GM10266 (cell line): ENCODE measurements around the gene CHAF1B.

Source experiments
- DNase-seq: peaks from one replicate; pipeline ENCODE4 v3.0.0; 2012; ENCODE audit errors: extremely low spot score
- CTCF ChIP-seq: IDR thresholded peaks from 2 replicates; pipeline ENCODE4 v1.5.1; 2012; ENCODE audit warnings: mild to moderate bottlenecking, low read depth; ENCODE audit not compliant: control insufficient read depth, insufficient read depth; ENCODE audit errors: missing control alignments

CHAF1B gene

DNA sequence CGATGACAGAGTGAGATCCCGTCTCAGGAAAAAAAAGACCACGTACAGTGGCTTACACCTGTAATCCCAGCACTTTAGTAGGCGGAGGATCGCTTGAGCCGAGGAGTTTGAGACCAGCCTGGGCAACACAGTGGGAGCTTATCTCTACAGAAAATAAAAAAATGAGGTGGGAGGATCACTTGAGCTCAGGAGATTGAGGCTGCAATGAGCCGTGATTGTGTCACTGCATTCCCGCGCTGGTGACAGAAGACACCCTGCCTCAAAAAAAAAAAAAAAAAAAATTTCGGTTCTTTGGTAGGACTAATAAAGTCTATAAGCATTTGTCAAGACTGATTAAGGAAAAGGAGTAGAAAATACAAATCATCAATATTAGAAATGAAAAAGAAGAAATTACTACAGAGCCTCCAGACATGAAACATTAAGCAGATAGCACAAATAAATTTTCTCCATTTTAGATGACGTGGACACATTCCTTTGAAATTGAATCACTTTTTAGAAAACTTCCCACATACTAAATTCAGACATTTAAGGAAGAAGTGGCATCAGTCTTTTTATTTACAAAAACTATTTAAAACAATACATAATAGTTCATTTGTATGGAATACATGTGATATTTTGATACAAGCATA, 34.8 kb upstream of the CHAF1B start:
- DNase-seq: no peak
- no peak for TF ChIP-seq CTCF

DNA sequence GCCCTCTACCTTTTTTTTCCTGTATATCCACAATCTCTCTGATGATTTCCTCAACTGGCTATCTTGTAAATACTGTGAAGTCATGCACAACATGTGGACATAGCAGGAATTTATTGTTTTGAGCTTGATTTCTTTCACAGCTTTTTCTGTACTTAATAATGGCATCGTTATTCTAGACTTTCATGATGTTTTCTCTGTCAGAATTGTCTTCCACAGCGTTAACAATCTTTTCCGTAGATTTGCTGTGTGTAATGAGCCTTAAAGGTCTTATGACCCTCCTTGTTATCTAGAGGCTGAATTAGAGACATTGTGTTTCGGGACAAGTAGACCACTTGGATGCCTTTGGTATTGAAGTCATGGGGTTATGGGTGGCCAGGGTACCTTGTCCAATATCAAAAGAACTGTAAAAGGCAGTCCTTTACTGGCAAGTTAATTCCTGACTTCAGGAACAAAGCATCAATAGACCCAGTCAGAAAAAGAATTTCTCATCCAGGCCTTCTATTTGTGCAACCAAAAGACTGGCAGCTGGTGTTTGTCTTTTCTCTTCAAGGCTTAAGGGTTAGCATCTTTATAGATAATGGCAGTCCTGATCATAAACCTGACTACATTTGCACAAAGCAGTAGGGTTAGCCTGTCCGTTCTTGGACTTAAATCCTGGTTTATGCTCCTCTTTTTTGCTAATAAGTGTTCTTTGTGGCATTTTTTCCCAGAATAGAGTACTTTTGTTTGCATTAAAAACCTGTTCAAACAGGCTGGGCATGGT, 30.1 kb upstream of the CHAF1B start:
- TF ChIP-seq CTCF: no peak
- DNase-seq: no peak

DNA sequence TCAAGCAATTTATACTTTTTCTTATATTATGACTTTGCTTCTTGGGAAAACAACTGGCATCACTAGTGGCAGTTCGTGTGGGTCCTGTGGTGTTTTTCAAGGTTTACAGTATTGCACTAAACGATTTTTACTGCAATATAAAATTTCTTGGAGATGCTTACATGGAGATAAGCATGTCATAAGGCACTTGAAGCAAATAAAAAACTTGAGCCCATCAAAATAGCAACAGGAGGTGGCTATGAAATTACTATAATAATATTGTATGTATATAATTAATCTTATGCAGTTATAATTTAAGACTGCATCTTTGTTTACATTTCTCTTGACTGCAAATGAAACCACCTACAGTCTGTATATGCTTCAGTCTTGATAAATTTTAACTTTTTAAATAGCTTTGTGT, 29.3 kb upstream of the CHAF1B start:
- DNase-seq: no peak
- TF ChIP-seq CTCF: no peak

- no peak for DNase-seq
- no peak for TF ChIP-seq CTCF
Observed at GRCh38 chr21:36359185-36359584, 26.0 kb upstream of the CHAF1B start.

DNA sequence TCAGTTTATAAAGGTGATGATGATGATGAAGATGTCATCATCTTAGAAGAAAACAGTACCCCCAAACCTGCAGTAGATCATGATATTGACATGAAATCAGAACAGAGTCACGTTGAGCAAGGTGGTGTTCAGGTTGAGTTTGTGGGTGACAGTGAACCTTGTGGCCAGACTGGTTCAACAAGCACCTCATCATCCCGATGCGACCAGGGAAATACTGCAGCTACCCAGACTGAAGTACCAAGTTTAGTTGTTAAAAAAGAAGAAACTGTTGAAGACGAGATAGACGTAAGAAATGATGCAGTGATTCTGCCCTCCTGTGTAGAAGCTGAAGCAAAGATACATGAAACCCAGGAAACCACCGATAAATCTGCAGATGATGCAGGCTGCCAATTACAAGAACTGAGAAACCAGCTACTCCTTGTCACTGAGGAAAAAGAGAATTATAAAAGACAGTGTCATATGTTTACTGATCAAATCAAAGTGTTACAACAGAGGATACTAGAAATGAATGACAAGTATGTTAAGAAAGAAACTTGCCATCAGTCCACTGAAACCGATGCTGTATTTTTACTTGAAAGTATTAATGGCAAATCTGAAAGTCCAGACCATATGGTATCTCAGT, 16.0 kb upstream of the CHAF1B start:
- no peak for DNase-seq

GRCh38 chr21:36375994-36376393, 9.2 kb upstream of the CHAF1B start:
- no peak for TF ChIP-seq CTCF
- no peak for DNase-seq

More for the DNA sequence above, 16.0 kb upstream of the CHAF1B start:
- TF ChIP-seq CTCF: no peak

DNA sequence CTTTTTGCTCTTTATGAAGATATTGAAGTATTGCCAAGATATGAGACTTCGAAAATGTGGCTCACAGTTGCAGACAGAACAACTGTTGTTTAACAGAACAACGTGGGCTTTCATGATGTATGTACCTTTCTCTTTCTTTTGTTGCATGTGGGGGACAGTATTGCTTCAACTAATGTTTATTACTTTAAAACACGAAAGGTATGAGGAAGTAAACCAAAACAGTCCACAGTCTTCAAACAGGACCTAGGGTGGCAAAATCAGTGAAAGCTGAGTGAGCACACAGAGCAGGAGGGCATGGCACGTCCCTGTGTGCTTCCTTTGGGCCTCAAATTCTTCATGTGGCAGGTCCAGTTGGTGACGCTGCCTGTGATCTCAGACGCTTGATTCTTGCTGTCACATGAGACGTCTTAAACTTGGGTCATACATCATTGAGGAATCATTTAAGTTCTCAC, 7.8 kb upstream of the CHAF1B start:
- DNase-seq: no peak

More for the DNA sequence above, 7.8 kb upstream of the CHAF1B start:
- no peak for TF ChIP-seq CTCF
